Astrocyte of the spinal cord (primary cell): ENCODE data around the gene ARL17B.
"Not testable (repeated sequence)": the region's sequence is repeated elsewhere in the genome, so short reads cannot be mapped to it uniquely, and the experiment has no call there.

Experiments used
- DNase-seq: peaks from one replicate; pipeline ENCODE4 v3.0.0; 2011; ENCODE audit warnings: low read depth, low spot score
- H3K4me3 ChIP-seq: 2 replicates; pipeline ENCODE4 v1.5.1; 2011; ENCODE audit warnings: low read depth, mild to moderate bottlenecking, low read length, moderate library complexity
- in situ Hi-C: cut with HindIII; loops from 2 replicates; pipeline ENCODE4 v1.10.0; 2017; ENCODE audit warnings: low sequenced_read_pairs

Gene ARL17B

DNA sequence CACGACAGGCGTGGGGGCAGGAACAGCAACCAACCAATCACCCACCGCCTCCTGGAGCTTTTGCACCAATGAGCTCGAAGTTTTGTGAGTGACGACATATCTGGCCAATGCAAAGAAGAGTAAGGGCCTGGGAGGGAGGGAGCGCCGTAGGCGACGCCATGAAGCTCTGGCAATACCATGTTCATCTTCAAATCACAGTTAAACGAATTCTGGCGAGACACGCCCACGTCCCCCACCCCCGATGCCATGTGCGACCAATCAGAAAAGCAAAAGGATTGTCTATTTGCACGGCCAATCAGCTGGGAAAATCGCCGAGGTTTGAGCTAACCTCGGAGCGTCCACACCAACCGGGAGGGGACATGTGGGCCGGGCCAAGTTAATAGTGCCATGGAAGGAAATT lies at the start of gene ARL17B:
Gene ARL17B, minus strand, starts transcription at position 12 of the 400 bp plus-strand sequence. CDS start 3,369 bp downstream, outside the sequence.
- DNase-seq, H3K4me3 ChIP-seq, in situ Hi-C loops: not testable (repeated sequence)

DNA sequence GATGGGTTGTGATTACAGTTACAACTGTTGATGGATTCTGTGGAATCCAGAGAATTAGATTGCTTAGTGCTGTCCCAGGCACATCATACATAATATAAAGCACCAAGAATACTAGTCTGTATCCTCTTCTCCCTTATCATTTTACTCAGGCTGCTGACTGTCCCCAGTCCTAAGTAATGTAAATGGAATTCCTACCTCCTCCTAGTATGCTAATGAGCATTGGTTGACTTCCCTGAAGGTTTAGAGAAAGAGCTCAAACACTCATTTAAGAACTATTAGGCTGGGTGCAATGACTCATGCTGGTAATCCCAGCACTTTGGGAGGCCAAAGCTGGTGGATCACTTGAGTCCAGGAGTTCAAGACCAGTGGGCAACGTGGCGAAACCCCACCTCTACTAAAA lies 48.3 kb upstream of the ARL17B start:
- in situ Hi-C loops, DNase-seq, H3K4me3 ChIP-seq: not testable (repeated sequence)

DNA sequence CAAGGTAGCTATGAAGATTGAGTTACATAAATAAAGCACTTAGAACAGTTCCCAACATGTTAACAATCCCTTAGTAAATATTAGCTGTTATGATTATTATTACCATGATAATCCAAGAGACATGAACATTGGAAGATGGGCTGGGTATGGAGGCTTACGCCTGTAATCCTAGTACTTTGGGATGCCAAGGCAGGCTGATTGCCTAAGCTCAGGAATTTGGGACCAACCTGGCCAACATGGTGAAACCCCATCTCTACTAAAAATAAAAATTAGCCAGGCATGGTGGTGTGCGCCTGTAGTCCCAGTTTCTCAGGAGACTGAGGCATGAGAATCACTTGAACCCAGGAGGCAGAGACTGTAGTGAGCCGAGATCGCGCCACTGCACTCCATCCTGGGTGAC lies 45.6 kb upstream of the ARL17B start:
- H3K4me3 ChIP-seq, in situ Hi-C loops, DNase-seq: not testable (repeated sequence)

GRCh38 chr17:46401033-46401787 lies 39.6 kb upstream of the ARL17B start:
- DNase-seq, in situ Hi-C loops, H3K4me3 ChIP-seq: not testable (repeated sequence)

GRCh38 chr17:46400543-46400942 lies 39.0 kb upstream of the ARL17B start:
- DNase-seq, in situ Hi-C loops, H3K4me3 ChIP-seq: not testable (repeated sequence)

- in situ Hi-C loops, DNase-seq, H3K4me3 ChIP-seq: not testable (repeated sequence)
Observed at GRCh38 chr17:46399993-46400392, 38.4 kb upstream of the ARL17B start.

DNA sequence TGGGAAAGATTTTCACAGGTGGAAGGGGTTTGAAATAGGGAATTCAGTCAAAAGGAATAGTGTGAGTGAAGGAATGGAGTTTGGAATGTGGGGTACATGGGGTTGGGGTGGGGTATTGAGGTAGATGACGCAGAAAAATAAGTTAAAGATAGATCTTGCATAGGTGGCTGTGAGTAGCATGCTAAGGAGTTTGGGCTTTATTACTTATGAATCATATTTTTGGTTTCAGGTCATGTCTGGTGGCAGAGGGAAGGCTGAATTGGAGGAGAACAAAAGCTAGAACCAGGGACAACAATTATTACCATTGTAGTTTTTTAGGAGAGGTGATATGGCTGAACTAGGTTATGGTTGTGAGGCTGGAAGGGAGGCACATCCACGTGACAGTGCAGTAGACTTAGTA lies 34.7 kb upstream of the ARL17B start:
- in situ Hi-C loops, DNase-seq, H3K4me3 ChIP-seq: not testable (repeated sequence)

DNA sequence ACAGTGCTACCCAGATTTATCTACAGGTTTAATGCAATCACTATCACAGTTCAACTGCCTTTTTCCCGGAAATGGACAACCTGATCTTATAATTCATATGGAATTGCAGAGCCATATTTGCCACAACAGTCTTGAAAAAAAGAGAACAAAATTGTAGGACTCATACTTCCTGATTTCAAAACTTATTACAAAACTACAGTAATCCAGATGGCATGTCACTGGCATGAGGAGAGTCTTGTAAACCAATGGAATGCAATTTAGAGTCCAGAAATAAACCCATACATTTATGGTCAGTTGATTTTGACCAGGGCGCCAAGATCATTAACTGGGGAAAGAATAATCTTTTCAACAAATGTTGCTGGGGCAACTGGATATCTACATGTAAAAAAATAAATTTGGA lies 32.1 kb upstream of the ARL17B start:
- H3K4me3 ChIP-seq, DNase-seq, in situ Hi-C loops: not testable (repeated sequence)

GRCh38 chr17:46385491-46385890 lies 23.9 kb upstream of the ARL17B start:
- in situ Hi-C loops, DNase-seq: not testable (repeated sequence)

DNA sequence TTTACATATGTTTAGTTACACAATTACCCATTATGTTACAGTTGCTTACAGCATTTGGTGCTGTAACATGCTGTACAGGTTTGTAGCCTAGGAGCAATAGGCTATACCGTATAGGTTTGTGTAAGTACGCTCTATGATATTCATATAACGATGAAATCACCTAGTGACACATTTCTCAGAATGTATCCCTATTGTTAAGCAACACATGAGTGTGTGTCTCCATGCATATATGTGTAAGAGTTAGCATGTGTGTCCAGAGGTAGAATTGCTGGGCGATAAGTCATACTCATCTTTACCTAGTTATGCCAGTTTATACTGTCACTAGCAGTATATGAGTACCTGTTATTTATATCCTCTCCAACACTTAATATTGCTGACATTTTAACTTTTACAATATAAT lies 21.6 kb upstream of the ARL17B start:
- H3K4me3 ChIP-seq, in situ Hi-C loops, DNase-seq: not testable (repeated sequence)

More at GRCh38 chr17:46385491-46385890, 23.9 kb upstream of the ARL17B start:
- H3K4me3 ChIP-seq = not testable (repeated sequence)

GRCh38 chr17:46373418-46373817 lies 11.9 kb upstream of the ARL17B start:
- DNase-seq, in situ Hi-C loops: not testable (repeated sequence)

DNA sequence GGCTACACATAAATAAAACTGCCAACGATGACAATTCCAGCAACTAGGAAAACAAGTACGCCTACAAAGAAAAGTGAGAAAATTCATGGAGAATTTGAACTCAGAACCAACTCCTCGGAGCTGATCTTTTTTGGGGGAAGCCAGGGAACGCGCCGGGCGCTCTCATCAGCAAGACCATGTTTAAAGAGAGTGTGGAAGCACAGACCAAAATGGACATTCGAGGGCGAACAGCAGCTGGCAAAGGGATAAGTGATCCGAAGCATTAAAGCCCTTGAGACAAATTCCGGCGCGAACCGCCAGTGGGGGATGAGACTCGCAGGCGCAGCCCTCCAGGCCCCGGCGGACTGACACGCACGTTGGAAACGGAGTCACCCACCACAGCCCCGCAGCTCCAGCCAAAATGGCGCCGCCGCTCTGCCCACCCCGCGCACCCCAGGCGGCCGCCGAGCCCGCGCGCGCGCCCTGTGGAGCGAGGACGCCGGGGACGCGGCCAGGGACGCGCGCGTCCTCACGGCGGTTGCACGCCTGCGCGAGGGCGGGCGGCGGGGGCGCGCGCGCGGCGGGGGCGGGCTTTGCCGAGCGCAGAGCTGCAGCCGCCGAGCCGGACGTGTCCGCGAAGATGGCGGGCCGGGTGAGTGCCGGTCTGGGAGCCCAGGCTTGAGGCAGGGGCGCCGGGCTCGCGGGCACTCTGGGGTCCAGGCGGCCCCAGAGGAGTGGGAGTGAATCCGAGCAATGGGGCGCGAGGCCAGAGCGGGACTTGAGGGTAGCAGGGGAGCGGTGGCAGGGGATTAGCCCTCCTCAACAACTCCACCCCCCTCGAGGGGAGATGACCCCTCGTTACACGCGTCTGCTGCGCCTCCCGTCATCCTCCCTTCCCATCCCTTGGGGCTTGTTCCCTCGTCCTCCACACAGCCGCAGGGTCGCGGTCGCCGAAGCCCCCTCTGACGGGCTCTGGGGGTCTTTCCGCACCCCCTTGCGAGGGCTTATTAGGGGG lies 11.0 kb upstream of the ARL17B start:
- in situ Hi-C loops, H3K4me3 ChIP-seq, DNase-seq: not testable (repeated sequence)

More at GRCh38 chr17:46373418-46373817, 11.9 kb upstream of the ARL17B start:
- H3K4me3 ChIP-seq = not testable (repeated sequence)

DNA sequence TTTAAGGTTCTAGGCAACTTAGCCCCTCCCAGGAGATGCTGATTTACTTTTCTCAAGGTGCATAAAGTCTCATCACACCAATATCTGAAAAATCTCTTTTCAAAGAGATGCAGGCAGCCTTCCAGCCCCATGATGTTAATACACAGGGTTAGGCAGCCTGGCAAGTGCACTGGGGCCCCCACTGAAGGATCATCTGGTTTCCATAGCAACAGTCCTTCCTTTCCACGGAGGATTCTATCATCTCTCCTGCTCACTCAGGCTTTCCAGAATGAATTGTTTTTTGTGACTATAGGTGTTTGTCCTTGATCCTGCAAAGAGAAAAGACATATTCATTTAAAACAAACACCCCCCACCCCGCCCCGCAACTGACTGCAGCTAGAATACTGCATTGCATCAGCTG lies 6.0 kb upstream of the ARL17B start:
- in situ Hi-C loops, DNase-seq, H3K4me3 ChIP-seq: not testable (repeated sequence)

DNA sequence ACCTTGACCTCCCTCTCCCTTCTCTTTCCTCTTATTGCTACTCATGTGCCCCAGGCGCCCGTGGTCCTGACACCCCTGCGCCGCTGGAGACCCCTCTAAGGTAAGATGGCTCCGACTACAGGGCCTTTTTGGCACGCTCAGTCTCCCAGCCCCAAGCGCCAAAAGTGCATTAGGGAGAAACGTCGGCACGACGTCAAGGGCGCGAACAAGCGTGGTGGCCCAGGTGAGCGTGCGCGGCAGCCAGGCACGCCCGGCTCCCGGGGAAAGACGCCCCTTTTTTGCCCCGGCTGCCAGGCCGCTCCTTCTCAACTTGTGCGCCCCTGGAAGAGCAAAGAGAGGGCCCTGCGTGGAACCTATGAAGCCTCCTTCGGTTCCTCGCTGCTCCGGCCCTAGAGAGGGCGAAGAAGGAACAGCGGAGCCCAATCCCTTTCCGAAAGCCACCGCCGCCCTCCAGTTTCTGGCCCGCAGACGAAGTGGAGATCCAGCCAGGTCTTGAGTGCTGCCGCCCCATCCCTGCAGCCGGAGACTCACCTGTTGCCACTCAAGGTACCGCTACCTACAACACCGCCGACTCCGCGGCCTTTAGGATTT lies 326 bp downstream of the ARL17B start:
- in situ Hi-C loops, H3K4me3 ChIP-seq: not testable (repeated sequence)

GRCh38 chr17:46353856-46354255 lies 7.7 kb downstream of the ARL17B start:
- in situ Hi-C loops, DNase-seq, H3K4me3 ChIP-seq: not testable (repeated sequence)

More for the DNA sequence above, 326 bp downstream of the ARL17B start:
- not testable (repeated sequence) for DNase-seq

DNA sequence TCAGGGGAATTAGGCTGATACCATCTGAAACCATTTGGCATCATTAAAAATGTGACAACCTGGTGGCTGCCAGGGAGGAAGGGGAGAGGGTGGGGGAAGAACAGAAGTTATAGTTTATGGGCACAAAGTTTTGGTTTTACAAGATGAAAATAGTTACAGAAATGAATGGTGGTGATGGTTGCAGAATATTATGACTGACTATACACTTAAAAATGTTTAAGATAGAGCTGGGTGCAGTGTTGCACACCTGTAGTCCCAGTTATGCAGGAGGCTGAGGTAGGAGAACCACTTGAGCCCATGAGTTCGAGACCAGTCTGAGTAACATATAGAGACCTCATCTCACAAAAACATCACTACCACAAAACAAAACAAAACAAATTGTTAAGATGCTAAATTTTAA lies 12.5 kb downstream of the ARL17B start:
- H3K4me3 ChIP-seq, DNase-seq, in situ Hi-C loops: not testable (repeated sequence)

GRCh38 chr17:46348345-46348744 lies 13.2 kb downstream of the ARL17B start:
- DNase-seq, in situ Hi-C loops, H3K4me3 ChIP-seq: not testable (repeated sequence)
